ENCODE data around the gene PHETA1.
"Not testable (repeated sequence)": the region's sequence is repeated elsewhere in the genome, so short reads cannot be mapped to it uniquely, and the experiment has no call there.

The PHETA1 gene

GRCh38 chr12:111352296-111352993 is 16.4 kb downstream of the PHETA1 start:
- in situ Hi-C loops (cut with MboI; ENCODE audit: low sequenced_read_pairs) = no loop called here

GRCh38 chr12:111351026-111351425 is 17.9 kb downstream of the PHETA1 start:
- in situ Hi-C loops (cut with MboI; ENCODE audit: low sequenced_read_pairs) = no loop called here

GRCh38 chr12:111349748-111350520 is 19.0 kb downstream of the PHETA1 start:
- in situ Hi-C loops (cut with MboI; ENCODE audit: low sequenced_read_pairs) = no loop called here

- in situ Hi-C loops (cut with MboI; ENCODE audit: low sequenced_read_pairs) = no loop called here
Observed at GRCh38 chr12:111349101-111349747, 19.7 kb downstream of the PHETA1 start.

GRCh38 chr12:111347891-111348644 is 20.8 kb downstream of the PHETA1 start:
- in situ Hi-C loops (cut with MboI; ENCODE audit: low sequenced_read_pairs) = no loop called here

- in situ Hi-C loops (cut with MboI; ENCODE audit: low sequenced_read_pairs) = no loop called here
Observed at GRCh38 chr12:111344254-111344875, 24.5 kb downstream of the PHETA1 start.

- in situ Hi-C loops (cut with MboI; ENCODE audit: low sequenced_read_pairs) = no loop called here
Observed at GRCh38 chr12:111343181-111343580, 25.7 kb downstream of the PHETA1 start.

GRCh38 chr12:111342376-111342775 is 26.5 kb downstream of the PHETA1 start:
- in situ Hi-C loops (cut with MboI; ENCODE audit: low sequenced_read_pairs) = no loop called here

- in situ Hi-C loops (cut with MboI; ENCODE audit: low sequenced_read_pairs) = no loop called here
Observed at GRCh38 chr12:111341426-111342065, 27.3 kb downstream of the PHETA1 start.

GRCh38 chr12:111340680-111341079 is 28.2 kb downstream of the PHETA1 start:
- in situ Hi-C loops (cut with MboI; ENCODE audit: low sequenced_read_pairs) = not testable (repeated sequence)

- in situ Hi-C loops (cut with MboI; ENCODE audit: low sequenced_read_pairs) = no loop called here
Observed at GRCh38 chr12:111340231-111340630, 28.7 kb downstream of the PHETA1 start.

GRCh38 chr12:111339321-111339938 is 29.5 kb downstream of the PHETA1 start:
- in situ Hi-C loops (cut with MboI; ENCODE audit: low sequenced_read_pairs) = no loop called here

- in situ Hi-C loops (cut with MboI; ENCODE audit: low sequenced_read_pairs) = no loop called here
Observed at GRCh38 chr12:111338096-111338495, 30.8 kb downstream of the PHETA1 start.

- in situ Hi-C loops (cut with MboI; ENCODE audit: low sequenced_read_pairs) = no loop called here
Observed at GRCh38 chr12:111337371-111337770, 31.5 kb downstream of the PHETA1 start.

- in situ Hi-C loops (cut with MboI; ENCODE audit: low sequenced_read_pairs) = not testable (repeated sequence)
Observed at GRCh38 chr12:111336411-111336810, 32.5 kb downstream of the PHETA1 start.

- in situ Hi-C loops (cut with MboI; ENCODE audit: low sequenced_read_pairs) = no loop called here
Observed at GRCh38 chr12:111335811-111336210, 33.1 kb downstream of the PHETA1 start.

- in situ Hi-C loops (cut with MboI; ENCODE audit: low sequenced_read_pairs) = not testable (repeated sequence)
Observed at GRCh38 chr12:111335301-111335700, 33.6 kb downstream of the PHETA1 start.

- in situ Hi-C loops (cut with MboI; ENCODE audit: low sequenced_read_pairs) = no loop called here
Observed at GRCh38 chr12:111334393-111334915, 34.4 kb downstream of the PHETA1 start.

Measured in HL-60/S4 treated with phorbol 12-myristate 13-acetate at 8.2 ng/mL for 4 days and 3 days (cell line).